Measurements from ENCODE around the gene ZNF732.

- TF ChIP-seq CTCF (IDR thresholded peaks at IDR 0.05; ENCODE audit: insufficient read depth, low read length, poor library complexity, severe bottlenecking) = no peak
- TF ChIP-seq EZH2phosphoT487 (conservative IDR thresholded peaks at IDR 0.05; ENCODE audit: low read length) = no peak
These were observed 10.5 kb downstream of the ZNF732 start for GRCh38 chr4:294732-295131.
